Activated gamma-delta T cell treated with anti-CD3 and anti-CD28 coated beads, Interleukin-2, amount 50 U/mL, for 16 hours (primary cell): ENCODE results near the gene MAML2.

Experiments used
- DNase-seq: peaks from one replicate; pipeline ENCODE4 v3.0.0-alpha.2; 2020; ENCODE audit warnings: low read depth

MAML2 gene

DNA sequence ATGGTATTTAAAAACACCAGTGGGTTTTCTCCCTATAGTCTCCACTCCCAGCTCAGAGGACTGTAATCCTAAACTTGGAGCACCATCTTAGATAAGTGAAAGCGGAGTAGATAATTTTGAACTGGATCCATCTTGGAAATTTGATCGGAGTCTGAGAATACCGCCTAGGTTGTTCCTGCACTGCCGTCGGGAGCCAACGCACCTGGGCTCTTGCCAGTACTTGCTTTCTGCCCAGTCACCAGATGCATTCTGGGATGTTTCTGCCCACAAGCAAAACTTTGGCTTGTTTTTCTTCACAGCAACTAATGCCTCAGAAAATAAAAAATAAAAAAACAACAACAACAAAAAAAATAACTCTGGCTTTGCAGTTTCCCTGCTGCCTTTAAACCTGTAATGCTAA is 306.1 kb downstream of the MAML2 start:
- DNase-seq = no peak

GRCh38 chr11:96035740-96036078 is 307.3 kb downstream of the MAML2 start:
- DNase-seq = no peak

GRCh38 chr11:96035031-96035739 is 307.8 kb downstream of the MAML2 start:
- DNase-seq = no peak

DNA sequence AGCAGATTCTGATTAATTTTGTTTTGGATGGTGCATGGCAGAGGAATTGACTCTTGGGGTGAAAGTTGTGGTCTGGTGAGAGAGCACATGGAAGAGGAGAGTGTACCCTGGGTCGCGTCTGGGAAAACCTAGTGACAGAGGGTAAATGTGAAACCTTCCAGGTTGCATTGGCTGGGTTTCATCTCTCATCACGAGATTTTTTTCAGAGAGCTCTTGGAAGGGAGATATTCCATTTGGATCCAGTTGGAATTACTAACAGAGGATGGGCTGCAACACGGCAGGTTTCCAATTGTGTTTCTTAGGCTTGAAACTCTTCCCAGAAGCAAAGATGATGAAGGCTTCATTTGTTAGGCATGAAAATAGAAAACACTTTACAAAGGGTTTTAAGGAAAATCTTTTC is 309.4 kb downstream of the MAML2 start:
- DNase-seq = no peak

DNA sequence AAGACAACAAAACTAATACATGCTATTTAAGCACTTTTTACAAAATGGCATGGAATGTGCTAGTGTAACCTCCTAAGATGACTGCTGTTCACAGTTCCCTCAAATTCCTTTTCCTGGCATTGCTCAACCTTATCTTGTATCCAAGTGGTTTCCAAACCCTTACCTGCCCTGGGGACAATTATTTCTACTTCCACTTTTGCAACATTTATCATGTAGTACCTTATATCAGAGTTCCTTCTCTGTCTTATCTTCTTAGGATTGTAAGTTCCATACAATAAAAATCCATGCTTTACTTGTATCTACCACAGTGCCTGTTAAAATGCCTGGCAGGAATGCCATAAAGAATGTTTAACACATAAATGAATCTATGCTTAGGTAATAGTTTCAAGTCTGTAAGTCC is 309.9 kb downstream of the MAML2 start:
- no peak for DNase-seq

DNA sequence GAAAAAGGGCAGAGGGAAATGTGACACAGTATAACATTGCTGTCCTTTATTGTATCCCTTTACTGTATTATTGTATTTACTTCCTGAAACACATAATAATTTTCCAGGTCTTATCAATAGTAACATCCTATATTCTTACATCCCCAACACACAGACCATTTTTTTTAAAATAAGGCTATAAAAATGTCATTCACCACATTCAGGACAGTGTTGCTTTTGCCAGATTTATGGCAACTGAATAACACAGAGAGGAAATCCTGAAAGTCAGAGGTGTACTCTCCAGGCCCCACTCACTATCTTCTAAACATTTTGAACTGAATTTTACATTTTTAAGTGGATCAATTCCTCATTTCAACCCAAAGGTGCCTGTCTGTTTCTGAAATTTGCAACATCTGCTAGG is 314.2 kb downstream of the MAML2 start:
- DNase-seq = no peak

GRCh38 chr11:96027021-96027420 is 316.0 kb downstream of the MAML2 start:
- DNase-seq = no peak

- no peak for DNase-seq
Measured at GRCh38 chr11:96026310-96026709, 316.7 kb downstream of the MAML2 start.

- DNase-seq = no peak
Measured at GRCh38 chr11:96024666-96025065, 318.3 kb downstream of the MAML2 start.

DNA sequence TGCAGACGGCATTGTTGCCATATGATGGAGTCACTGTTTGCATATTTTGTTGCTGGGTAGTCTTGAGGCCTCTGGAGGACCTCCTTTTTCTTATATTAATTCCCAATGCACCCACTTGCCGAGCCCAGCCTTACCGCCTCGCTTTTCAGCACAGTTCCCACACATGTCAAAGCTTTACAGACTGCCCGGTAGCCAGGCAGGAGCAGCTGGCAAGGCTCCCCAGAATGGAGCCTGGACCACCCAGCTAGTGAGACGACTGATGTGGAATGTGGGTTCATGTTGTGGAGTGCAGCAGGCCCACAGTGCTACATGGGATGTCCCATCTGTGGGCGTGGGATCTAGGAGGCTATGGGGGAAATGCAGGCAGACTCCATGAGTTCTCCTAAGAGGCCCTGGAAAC is 319.7 kb downstream of the MAML2 start:
- no peak for DNase-seq

DNA sequence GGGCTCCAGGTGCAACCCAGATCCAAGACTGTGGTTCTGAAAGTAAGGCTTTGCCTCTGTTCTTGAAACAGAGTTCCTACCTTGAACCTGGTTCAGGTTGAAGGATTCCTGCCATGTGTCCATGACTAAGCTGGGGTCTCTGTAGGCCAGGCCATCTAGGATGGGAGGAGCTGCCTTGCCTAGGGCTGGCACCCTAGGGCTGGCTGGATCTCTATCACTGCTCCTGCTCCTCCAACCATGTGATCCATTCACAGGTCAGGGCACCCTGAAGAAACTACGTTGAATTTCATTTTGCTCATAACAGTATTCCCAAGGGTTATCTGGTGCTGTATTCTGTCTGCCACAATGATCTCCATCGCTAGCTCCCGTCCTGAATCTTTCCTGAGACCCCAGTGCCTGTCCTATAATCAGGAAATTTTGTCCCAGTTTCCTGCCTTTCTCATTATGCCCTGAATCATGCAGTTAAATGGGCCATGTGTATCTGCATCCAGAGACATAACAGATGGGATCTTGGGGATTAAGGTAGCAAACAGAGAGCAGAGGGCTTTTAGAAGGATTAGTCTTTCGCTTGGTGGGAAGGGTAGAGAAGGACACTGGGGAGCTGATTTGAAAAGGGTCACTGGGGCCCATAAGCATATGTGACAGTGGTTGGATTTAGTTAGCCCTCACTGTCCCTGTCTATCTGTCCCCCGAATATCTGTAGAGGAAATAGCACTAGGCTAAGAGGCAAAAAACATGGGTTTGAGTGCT is 320.9 kb downstream of the MAML2 start:
- DNase-seq = no peak

DNA sequence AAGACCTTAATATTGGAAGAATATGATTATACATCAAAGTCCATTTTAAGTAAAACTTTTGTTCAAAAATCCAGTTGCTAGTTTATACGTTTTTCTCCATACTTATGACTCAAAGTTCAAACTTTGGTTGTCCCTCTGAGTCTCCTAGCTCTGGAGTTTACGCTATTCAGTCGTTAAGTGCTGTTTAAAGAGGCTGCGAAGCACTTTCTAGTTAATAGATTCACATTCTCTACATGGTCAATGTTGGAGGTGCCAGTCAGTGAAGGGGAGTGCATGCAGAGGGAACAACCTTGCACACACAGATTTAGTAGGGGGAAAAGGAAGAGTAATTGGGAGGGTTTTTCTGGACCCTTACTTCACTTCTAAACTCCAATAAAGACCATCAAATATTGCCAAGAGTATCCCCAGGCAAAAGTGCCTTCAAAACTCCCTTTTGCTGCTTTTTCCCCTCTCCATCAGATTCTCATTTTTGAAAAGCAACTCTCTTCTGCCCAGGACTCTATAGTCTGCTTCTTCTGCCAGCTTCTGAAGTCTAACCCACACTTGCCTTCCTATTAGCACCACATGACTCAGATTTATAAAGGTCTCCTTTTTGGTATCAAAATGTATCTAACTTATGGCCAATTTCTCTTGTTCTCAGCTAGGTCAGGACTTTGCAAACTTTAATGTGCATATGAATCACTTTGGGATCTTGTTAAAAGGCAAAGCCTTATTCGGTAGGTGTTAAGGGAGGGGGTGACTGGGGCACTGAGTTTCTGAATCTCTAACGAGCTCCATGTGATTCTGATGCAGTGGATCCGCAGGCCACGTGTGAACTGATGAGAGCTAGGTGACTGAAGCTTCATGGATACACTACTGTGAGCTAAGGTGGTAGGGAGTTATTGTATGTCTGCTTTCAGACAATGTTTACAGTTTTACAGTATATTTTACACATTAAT is 322.9 kb downstream of the MAML2 start:
- DNase-seq = no peak

- DNase-seq = no peak
Measured at GRCh38 chr11:96019281-96019680, 323.7 kb downstream of the MAML2 start.

DNA sequence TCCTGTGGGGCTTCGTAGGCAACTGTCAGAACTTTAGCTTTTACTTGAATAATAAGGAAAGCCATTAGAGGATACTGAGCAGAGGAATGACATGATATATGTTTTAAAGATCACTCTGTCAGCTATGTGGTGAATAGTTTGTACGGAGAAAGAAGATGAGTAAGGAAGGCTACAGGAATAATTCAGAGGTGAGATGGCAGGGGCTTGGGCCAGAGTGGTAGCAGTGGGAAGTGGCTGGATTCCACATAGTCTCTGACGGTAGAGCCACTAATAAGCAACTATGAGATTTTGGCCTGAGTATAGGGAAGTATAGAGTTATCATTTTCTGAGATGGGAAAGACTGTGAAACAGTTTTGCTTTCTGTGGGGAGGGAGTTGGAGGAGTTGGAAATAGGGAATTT is 325.1 kb downstream of the MAML2 start:
- DNase-seq = no peak

- no peak for DNase-seq
Measured at GRCh38 chr11:96016978-96017502, 326.0 kb downstream of the MAML2 start.

GRCh38 chr11:96015906-96016565 is 327.0 kb downstream of the MAML2 start:
- no peak for DNase-seq

GRCh38 chr11:96014217-96014616 is 328.8 kb downstream of the MAML2 start:
- DNase-seq = no peak

DNA sequence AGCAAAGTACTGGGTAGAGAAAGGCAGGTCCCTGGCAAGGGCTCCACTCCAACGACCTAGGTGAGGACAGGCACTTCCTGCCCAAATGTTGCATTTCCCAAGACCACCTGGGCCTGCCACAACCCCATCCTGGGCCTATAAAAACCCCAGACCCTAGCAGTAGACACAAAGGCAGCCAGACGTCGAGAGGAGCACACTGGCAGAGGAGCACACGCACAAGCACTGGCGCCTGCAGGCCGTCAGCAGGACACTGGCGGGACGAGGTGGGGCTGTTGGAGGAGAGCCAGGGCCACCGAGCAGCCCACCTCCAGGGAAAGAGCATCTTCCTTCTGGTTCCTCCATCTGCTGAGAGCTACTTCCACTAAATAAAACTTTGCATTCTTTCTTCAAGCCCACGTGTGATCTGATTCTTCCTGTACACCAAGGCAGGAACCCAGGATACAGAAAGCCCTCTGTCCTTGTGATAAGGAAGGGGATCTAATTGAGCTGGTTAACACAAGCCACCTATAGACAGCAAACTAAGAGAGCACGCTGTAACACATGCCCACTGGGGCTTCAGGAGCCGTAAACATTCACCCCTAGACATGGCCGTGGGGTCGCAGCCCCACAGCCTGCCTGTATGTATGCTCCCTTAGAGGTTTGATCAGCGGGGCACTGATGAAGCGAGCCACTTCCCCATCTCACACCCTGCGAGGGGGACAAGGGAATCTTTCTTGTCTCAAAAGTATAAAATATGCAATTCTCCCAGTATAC is 329.4 kb downstream of the MAML2 start:
- DNase-seq = no peak

GRCh38 chr11:96012086-96012824 is 330.7 kb downstream of the MAML2 start:
- DNase-seq = no peak

- no peak for DNase-seq
Measured at GRCh38 chr11:96010683-96011082, 332.3 kb downstream of the MAML2 start.
